GM18498 (cell line): ENCODE results near the gene PPME1.

Experiments used
- ATAC-seq: cut with Tn5 transposase; IDR thresholded peaks from one replicate; pipeline ENCODE4 v1.9.1; 2021; ENCODE audit warnings: mild to moderate bottlenecking, moderate library complexity; ENCODE audit not compliant: unreplicated experiment

PPME1 gene

GRCh38 chr11:74157169-74157568 lies 13.9 kb upstream of the PPME1 start:
- no peak for ATAC-seq

- ATAC-seq, result no peak
Measured at GRCh38 chr11:74159642-74160041, 11.4 kb upstream of the PPME1 start.

- ATAC-seq, result no peak
Measured at GRCh38 chr11:74162681-74163467, 8.2 kb upstream of the PPME1 start.

- no peak for ATAC-seq
Measured at GRCh38 chr11:74168838-74169237, 2.3 kb upstream of the PPME1 start.

GRCh38 chr11:74169738-74170458 lies 1.2 kb upstream of the PPME1 start:
- ATAC-seq, result no peak

GRCh38 chr11:74171630-74171968 lies 510 bp downstream of the PPME1 start:
- ATAC-seq, result no peak

- ATAC-seq, result no peak
Measured at GRCh38 chr11:74171997-74172396, 908 bp downstream of the PPME1 start.

- ATAC-seq, result no peak
Measured at GRCh38 chr11:74175920-74176319, 4.8 kb downstream of the PPME1 start.

- ATAC-seq, result no peak
Measured at GRCh38 chr11:74179234-74180052, 8.4 kb downstream of the PPME1 start.

- no peak for ATAC-seq
Measured at GRCh38 chr11:74182635-74183034, 11.5 kb downstream of the PPME1 start.

- no peak for ATAC-seq
Measured at GRCh38 chr11:74185285-74185684, 14.2 kb downstream of the PPME1 start.

GRCh38 chr11:74185695-74186094 lies 14.6 kb downstream of the PPME1 start:
- ATAC-seq, result no peak

- no peak for ATAC-seq
Measured at GRCh38 chr11:74195828-74196227, 24.7 kb downstream of the PPME1 start.

- no peak for ATAC-seq
Measured at GRCh38 chr11:74196781-74197486, 25.8 kb downstream of the PPME1 start.

- ATAC-seq, result no peak
Measured at GRCh38 chr11:74203966-74204365, 32.9 kb downstream of the PPME1 start.

GRCh38 chr11:74204701-74205100 lies 33.6 kb downstream of the PPME1 start:
- ATAC-seq, result no peak

- no peak for ATAC-seq
Measured at GRCh38 chr11:74205181-74205580, 34.1 kb downstream of the PPME1 start.

- ATAC-seq, result no peak
Measured at GRCh38 chr11:74206746-74207145, 35.7 kb downstream of the PPME1 start.

GRCh38 chr11:74208507-74208906 lies 37.4 kb downstream of the PPME1 start:
- no peak for ATAC-seq

GRCh38 chr11:74212533-74212932 lies 41.4 kb downstream of the PPME1 start:
- no peak for ATAC-seq

GRCh38 chr11:74220376-74220775 lies 49.3 kb downstream of the PPME1 start:
- ATAC-seq, result no peak
